ENCODE data around the gene F2RL2.

Gene F2RL2

GRCh38 chr5:76662521-76662920 is 39.3 kb upstream of the F2RL2 start:
- H3K36me3 ChIP-seq (ENCODE audit: control insufficient read depth in 2 of 2, insufficient read depth in 1 of 2, low read length in 2 of 2), result peaks cover 0 to 3% of the 10 kb centered on the region in 2 experiments; a peak in 1 of 3 replicates
- ChIA-PET POLR2A (no interaction called here), CTCF (interaction anchor here (0.6 kb wide), 1 partner anchor 21 kb away, joined by 3 read pairs; no protein-coding TSS in a partner anchor)
- H3K4me1 ChIP-seq (ENCODE audit: control insufficient read depth, insufficient read depth, low read length), result no peaks in the 10 kb centered on the region
- no peak overlapping the region for H3K4me3 ChIP-seq (ENCODE audit: low read depth, low read length)
- no peak for TF ChIP-seq ZNF48 (tag by site-specific recombination; IDR thresholded peaks at IDR 0.05)
- TF ChIP-seq ZNF184 (tag by site-specific recombination; IDR thresholded peaks at IDR 0.05), result no peak
- no peak for TF ChIP-seq ZNF366 (tag by site-specific recombination; conservative IDR thresholded peaks at IDR 0.05)
- TF ChIP-seq REPIN1 (tag by site-specific recombination; IDR thresholded peaks at IDR 0.05; ENCODE audit: low read depth), result no peak
- TF ChIP-seq ZNF580 (tag by site-specific recombination; IDR thresholded peaks at IDR 0.05), result no peak
- no peak for TF ChIP-seq HIC1 (tag by site-specific recombination; IDR thresholded peaks at IDR 0.05)
- TF ChIP-seq SP7 (tag by site-specific recombination; IDR thresholded peaks at IDR 0.05), result no peak
- TF ChIP-seq ZNF645 (tag by site-specific recombination; IDR thresholded peaks at IDR 0.05), result no peak
- no peak for TF ChIP-seq ZNF174 (tag by site-specific recombination; IDR thresholded peaks at IDR 0.05)
- no peak for TF ChIP-seq ZNF23 (tag by site-specific recombination; IDR thresholded peaks at IDR 0.05; ENCODE audit: borderline replicate concordance)
- no peak for TF ChIP-seq GLI4 (tag by site-specific recombination; IDR thresholded peaks at IDR 0.05)
- TF ChIP-seq ZNF302 (tag by site-specific recombination; IDR thresholded peaks at IDR 0.05; ENCODE audit: low read depth), result no peak
- TF ChIP-seq ZBTB8A (tag by site-specific recombination; IDR thresholded peaks at IDR 0.05), result no peak
- no peak for TF ChIP-seq KLF17 (tag by site-specific recombination; IDR thresholded peaks at IDR 0.05)
- no peak for TF ChIP-seq EGR2 (tag by site-specific recombination; IDR thresholded peaks at IDR 0.05; ENCODE audit: low read depth)
- TF ChIP-seq ZNF664 (tag by site-specific recombination; IDR thresholded peaks at IDR 0.05), result no peak
- no peaks in the 10 kb centered on the region for H3K9me3 ChIP-seq (ENCODE audit: control insufficient read depth, insufficient read depth, low read depth, low read length)
- no peak overlapping the region for H3K27ac ChIP-seq (ENCODE audit: extremely low read depth, low read depth, low read length)

GRCh38 chr5:76660360-76660759 is 37.2 kb upstream of the F2RL2 start:
- Histone ChIP-seq H3K4me1 (ENCODE audit: control insufficient read depth, insufficient read depth, low read length) (no peaks in the 10 kb centered on the region), H3K4me3 (ENCODE audit: low read depth, low read length) (no peak overlapping the region), H3K9me3 (ENCODE audit: control insufficient read depth, insufficient read depth, low read depth, low read length) (no peaks in the 10 kb centered on the region), H3K27ac (ENCODE audit: extremely low read depth, low read depth, low read length) (no peak overlapping the region), H3K36me3 (ENCODE audit: control insufficient read depth in 2 of 2, insufficient read depth in 1 of 2, low read length in 2 of 2) (peaks cover 0 to 3% of the 10 kb centered on the region in 2 experiments; a peak in 1 of 3 replicates)
- POLR2A ChIA-PET, result no interaction called here
- CTCF ChIA-PET, result interaction anchor here (0.6 to 1.1 kb wide), 2 partner anchors 17 to 774 kb away, joined by 3 to 5 read pairs; no protein-coding TSS in a partner anchor
- no peak for TF ChIP-seq ZSCAN23 (tag by site-specific recombination; IDR thresholded peaks at IDR 0.05)
- TF ChIP-seq ZBTB10 (tag by site-specific recombination; IDR thresholded peaks at IDR 0.05), result no peak
- TF ChIP-seq ZNF133 (tag by site-specific recombination; IDR thresholded peaks at IDR 0.05), result no peak
- TF ChIP-seq ZNF830 (tag by site-specific recombination; IDR thresholded peaks at IDR 0.05; ENCODE audit: low read depth), result no peak
- TF ChIP-seq ZNF548 (tag by site-specific recombination; IDR thresholded peaks at IDR 0.05), result no peak
- no peak for TF ChIP-seq EGR2 (tag by site-specific recombination; IDR thresholded peaks at IDR 0.05; ENCODE audit: low read depth)
- TF ChIP-seq ZFP69B (tag by site-specific recombination; IDR thresholded peaks at IDR 0.05), result no peak
- TF ChIP-seq ZBTB21 (tag by site-specific recombination; IDR thresholded peaks at IDR 0.05), result no peak
- TF ChIP-seq ZNF221 (tag by site-specific recombination; IDR thresholded peaks at IDR 0.05; ENCODE audit: borderline replicate concordance), result no peak
- TF ChIP-seq ZNF692 (tag by site-specific recombination; IDR thresholded peaks at IDR 0.05), result no peak
- TF ChIP-seq OSR2 (tag by site-specific recombination; IDR thresholded peaks at IDR 0.05), result no peak
- TF ChIP-seq GLIS1 (tag by site-specific recombination; IDR thresholded peaks at IDR 0.05), result no peak
- no peak for TF ChIP-seq ZNF544 (tag by site-specific recombination; IDR thresholded peaks at IDR 0.05)
- TF ChIP-seq ZBTB7A (tag by site-specific recombination; IDR thresholded peaks at IDR 0.05; ENCODE audit: low read depth), result no peak
